Stimulated activated CD4-positive, alpha-beta T cell treated with anti-CD3 and anti-CD28 coated beads, Interleukin-1b, Interleukin-23, amount 100 ng/mL, for 1 hour (primary cell): ENCODE data around the gene SUSD6.
"Not testable (repeated sequence)": the region's sequence is repeated elsewhere in the genome, so short reads cannot be mapped to it uniquely, and the experiment has no call there.

ENCODE experiments used
- DNase-seq, 2 donors: peaks; one replicate each; pipeline ENCODE4 v3.0.0-alpha.2; 2020; ENCODE audit warnings: low read depth in 2 of 2

SUSD6 gene

DNA sequence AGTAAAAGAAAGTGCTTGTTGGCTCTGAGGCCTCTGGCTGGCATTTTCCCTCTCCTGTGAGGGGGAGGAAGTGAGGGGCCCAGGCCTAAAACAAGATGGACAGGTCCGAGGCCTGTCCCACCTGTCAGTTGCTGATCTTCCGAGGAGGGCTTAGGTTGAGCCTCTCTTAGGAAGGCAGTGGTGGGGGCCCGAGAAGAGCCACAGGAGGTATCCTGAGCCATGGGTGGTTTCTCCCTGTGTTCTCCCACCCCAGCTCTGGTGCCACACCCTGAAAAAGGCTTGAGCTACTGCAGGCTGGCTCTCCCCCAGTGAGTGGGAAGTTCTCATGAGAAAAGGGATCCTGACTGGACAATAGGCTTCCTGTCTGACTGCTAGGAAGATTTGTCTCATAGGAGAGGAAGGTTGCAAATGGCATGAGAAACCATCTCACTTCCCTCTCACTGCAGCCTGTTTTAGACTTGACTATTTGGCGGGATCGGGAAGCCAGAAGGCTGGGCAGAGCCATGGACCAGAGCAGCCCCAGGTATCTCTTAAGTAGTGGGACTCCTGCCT lies 83.4 kb downstream of the SUSD6 start:
- DNase-seq: no peak

DNA sequence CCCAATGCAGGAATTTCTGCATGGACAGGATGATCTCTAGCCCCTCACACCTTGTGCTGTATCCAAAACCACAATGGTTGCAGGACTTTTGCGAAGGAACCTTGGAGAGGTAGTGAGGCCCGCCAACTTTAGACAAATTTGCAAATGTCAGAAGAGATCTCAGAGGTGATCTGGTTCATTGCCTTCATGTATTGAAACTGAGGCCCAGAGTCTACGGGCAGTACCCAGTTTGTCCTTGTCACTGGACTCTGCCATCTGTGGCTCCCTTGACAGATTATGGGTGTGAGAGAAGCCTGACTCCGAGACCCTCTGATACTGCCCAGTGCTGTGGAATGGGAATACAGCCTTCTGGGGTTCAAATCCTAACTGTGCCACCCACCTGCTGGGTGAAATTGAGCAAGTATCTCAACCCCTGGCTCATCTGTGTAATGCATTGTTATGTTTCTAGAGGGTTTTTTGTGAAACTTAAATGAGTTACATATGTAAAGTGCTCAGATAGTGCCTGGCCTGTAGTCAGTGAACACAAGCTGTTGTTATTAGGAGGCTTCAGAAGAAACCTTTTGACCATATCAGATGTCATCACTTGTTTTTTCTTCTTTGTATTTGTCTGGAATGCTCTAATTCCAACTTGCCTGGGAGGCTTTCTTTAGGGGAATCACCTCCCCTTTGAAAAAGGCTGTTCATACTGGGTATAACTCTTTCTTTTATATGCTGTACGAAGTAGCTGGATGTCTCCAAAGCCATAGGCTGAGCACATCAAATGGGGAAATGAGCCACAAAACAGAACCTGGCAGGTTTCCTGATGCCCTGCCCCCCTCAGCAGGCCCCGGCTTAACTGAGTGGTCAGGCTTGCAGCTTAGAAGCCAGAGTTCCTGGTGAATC lies 84.2 kb downstream of the SUSD6 start:
- no peak for DNase-seq

DNA sequence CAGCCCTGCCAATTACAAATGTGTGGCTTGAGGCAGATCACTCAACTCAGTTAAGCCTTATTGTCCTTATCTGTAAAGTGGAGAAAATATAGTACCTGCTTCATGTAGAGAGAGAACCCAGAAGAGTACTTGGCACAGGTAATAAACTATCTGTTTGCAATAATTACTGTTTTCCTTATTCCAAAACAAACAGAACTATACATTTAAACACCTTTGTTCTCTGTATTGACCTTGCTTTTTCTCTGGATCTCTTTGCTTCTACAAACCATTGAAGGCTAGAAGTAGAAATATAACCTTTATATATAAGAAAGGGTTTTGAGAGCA lies 84.8 kb downstream of the SUSD6 start:
- DNase-seq: no peak

DNA sequence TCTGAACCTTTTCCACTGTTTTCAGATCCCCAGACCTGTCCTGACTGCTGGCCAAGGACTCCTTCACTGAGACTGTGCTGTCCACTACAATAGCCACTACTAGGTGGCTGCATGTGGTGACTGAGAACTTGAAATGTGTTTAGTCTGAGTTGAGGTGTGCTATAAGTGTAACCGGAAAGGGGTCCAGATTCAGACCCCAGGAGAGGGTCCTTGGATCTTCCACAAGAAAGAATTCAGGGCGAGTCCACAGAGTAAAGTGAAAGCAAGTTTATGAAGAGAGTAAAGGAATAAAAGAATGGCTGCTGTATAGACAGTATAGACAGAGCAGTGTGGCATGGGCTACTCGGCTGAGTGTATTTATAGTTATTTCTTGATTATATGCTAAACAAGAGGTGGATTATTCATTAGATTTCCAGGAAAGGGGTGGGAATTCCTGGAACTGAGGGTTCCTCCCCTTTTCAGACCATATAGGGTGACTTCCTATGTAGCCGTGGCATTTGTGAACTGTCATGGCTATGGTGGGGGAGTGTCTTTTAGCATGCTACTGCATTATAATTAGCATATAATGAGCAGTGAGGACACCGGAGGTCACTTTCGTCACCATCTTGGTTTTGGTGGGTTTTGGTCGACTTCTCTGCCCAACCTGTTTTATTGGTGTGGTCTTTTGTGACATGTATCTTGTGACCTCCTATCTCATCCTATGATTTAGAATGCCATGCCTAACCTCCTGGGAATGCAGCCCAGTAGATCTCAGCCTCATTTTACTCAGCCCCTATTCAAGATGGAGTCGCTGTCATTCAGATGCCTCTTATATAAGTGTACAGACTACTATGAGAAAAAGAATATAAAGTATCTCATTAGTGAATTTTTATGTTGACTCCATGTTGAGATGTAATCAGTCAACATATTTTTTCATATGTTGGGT lies 85.5 kb downstream of the SUSD6 start:
- DNase-seq: no peak

DNA sequence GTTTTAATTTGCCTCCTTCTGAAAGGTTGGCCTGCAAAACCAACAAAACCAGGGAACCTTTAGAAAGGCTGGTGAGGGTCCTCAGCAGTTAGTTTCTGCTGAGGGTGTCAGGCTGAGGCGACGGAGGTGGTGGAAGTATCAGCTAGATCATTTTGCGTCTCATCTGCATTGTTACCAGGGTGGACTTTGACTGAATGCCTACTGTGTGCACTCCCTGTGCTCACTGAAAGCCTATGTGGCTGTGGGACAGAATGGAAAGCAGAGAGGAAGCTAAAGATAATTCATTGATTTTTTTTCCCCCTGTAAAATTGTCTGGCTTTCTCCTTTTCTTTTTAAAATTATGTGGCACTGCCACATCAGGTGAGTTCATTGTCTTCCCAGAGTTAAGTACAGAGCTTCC lies 87.2 kb downstream of the SUSD6 start:
- no peak for DNase-seq

DNA sequence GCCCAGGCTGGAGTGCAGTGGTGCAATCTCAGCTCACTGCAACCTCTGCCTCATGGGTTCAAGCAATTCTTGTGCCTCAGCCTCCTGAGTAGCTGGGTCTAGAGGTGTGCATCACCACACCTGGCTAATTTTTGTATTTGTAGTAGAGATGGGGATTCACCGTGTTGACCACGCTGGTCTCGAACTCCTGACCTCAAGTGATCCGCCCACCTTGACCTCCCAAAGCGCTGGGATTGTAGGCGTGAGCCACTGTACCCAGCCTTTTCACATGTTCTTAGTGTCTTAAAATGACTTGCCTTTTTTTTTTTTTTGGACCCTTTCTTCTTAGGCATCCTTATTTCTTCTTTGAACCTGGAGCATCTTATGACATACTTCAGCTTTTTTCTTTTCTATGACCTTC lies 87.8 kb downstream of the SUSD6 start:
- not testable (repeated sequence) for DNase-seq

DNA sequence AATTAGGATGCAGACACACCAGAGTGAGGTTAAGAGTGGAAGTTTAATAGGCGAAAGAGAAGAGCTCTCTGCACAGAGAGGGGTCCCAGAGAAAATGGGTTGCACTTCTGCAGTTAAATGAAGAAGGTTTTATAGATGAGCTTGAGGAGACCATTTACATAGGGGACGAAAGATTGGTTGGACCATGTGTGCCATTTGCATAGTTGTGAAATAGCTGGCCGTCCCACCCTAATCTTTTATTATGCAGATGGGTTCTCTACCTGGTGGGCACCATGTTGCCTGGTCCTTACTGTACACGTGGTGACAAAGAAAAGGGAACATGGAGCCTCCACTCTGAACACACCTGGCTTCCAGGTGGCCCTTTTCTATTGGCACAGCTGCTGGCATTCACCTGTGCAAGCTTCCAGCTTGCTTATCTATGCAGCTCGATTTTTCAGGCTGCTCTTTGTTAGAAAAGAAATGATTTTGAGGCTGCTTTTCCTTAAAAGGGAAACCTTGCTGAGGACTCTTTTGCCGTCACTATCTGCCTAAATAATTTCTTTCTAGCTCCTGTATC lies 88.4 kb downstream of the SUSD6 start:
- no peak for DNase-seq

DNA sequence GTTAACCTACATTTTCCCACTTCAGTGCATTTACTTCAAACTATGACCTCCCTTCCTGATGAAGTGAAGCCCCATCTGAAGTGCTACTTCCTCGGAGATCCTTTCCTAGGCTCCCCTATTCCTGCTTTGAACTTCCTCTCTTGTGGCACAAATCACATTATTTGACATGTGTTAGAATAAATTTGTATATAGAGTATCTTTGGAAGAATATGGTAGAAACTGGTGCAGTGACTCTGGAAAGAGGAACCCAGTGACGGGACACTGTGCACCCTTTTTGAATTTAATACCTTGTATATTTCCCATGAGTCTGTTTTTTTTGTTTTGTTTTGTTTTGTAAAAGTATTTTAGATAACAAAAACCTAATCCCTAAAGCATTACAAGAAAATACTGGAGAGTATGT lies 89.2 kb downstream of the SUSD6 start:
- no peak for DNase-seq

DNA sequence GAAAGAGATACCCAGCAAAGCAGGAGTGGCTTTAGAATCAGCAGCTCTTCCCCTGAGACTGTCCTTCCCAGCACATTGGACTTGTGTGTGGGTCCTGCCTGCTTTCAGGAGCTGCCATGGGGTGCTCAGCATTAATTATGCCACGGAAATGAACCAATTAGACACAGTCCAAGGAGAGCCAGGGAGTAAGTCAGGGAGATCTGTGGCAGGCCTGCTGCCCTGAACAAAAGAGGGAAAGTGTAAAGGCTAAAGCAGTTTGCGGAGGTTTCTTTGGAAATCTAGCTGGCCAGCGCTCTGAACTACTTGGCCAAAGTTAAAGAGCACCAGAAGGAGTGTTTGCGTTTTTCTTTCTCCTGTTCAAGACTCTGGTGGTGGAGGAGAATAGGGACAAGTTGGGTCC lies 89.9 kb downstream of the SUSD6 start:
- no peak for DNase-seq

DNA sequence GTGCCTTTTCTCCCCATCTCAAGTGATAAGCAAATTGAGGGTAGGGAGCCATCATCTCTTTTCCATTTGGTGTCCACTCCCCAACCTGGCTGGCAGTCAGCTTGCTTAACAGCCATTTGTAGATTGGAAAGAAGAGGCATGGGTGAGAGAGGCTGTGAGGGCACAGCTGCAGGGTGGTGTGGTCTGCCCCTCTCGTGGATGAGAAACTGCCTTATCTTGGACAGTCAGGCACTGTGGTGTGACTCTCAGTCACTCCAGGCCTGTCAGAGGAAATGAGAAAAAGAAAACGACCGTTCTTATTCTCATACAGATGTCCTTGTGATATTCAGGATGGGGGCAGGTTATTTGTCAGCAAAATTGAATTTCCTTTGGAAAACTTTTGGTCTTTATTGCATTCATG lies 90.5 kb downstream of the SUSD6 start:
- no peak for DNase-seq

DNA sequence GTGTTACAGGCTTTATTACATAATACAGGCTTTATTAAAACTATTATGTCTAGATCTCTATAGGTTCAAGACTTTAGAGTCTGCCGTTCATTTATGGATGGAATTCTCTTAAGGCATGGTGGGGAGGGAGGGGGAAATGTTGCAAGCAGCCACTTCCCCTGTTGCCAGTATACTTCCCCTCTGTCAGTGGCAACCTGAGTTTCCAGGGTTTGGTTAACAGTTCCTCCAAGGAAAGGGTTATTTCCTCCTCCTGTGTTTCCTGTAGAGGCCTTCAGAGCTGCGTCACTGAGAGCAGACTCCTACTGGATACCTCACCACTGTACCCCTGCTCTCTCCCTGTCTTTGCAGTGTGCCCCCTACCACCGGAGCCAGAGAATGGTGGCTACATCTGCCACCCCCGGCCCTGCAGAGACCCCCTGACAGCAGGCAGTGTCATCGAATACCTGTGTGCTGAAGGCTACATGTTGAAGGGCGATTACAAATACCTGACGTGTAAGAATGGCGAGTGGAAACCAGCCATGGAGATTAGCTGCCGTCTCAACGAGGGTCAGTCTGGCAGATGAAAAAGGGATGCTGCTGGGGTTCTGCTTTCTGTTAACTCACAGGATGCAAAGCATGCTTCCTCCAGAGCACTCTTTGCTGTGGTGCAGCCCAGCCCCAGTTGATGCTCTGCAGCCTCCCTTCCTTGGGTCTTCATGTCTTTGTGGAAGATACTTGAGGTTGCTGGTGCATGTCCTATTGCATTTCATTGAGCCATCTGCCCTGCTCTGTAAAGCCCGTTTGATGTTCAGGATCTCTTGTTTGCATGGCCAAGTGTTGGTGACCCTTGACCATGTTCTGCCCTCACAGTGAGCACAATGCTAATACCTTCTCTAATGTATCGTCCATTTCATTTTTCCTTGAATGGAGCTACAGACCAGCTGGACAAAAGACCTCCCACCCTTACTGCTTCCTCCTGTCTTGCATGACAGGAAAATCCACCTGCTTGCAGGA lies 91.9 kb downstream of the SUSD6 start:
- DNase-seq: no peak

DNA sequence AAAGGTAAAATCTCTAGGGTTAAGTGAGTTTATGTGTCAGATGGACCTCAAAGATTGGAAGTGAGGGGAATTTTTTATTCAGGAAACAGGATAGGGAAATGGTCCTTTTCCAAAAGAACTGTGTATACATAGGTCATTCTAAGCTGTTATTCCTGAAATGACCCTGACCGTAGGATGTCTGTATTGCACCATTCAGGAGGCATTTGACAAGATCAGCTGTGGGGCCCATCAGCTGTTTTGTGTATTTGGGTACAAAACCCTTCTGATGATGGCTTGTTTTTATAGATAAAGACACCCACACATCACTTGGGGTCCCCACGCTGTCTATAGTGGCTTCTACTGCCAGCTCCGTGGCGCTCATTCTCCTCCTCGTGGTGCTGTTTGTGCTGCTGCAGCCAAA lies 92.9 kb downstream of the SUSD6 start:
- no peak for DNase-seq

DNA sequence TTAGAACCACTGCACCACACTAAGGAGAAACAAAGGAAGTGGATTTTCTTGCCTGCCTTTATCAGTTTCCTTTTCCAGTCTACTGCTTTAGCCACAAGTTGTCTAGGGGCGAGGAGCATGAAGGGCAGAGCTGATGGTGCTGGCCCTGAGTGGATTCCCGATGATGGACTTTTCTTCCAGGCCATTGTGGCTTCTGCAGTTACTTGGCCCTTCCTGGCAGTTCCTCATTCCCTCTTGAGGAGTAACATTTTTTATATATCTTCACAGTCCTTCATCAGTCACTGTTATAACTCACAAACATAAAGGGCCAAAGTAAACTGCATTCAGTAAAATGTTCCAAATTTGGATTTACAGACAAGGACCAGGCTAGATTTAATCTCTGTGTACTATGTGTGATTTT lies 94.3 kb downstream of the SUSD6 start:
- DNase-seq: no peak

DNA sequence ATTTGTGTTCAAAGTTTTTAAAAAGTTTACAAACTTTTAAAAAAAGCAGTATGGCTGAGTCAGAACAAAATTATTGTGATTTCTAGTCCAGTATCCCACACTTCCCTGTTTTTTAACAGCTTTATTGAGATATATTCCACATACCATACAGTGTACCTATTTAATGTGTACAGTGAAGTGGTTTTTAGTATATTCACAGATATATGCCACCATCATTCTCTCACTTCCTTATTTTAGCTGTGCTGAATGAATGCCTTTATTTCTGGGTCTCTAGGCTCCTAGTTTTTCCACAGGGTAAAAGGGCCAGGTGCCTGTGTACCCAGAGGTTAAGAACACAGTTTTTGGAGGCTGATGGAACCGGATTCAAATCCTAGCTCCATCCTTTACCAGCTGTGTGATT lies 96.7 kb downstream of the SUSD6 start:
- no peak for DNase-seq

DNA sequence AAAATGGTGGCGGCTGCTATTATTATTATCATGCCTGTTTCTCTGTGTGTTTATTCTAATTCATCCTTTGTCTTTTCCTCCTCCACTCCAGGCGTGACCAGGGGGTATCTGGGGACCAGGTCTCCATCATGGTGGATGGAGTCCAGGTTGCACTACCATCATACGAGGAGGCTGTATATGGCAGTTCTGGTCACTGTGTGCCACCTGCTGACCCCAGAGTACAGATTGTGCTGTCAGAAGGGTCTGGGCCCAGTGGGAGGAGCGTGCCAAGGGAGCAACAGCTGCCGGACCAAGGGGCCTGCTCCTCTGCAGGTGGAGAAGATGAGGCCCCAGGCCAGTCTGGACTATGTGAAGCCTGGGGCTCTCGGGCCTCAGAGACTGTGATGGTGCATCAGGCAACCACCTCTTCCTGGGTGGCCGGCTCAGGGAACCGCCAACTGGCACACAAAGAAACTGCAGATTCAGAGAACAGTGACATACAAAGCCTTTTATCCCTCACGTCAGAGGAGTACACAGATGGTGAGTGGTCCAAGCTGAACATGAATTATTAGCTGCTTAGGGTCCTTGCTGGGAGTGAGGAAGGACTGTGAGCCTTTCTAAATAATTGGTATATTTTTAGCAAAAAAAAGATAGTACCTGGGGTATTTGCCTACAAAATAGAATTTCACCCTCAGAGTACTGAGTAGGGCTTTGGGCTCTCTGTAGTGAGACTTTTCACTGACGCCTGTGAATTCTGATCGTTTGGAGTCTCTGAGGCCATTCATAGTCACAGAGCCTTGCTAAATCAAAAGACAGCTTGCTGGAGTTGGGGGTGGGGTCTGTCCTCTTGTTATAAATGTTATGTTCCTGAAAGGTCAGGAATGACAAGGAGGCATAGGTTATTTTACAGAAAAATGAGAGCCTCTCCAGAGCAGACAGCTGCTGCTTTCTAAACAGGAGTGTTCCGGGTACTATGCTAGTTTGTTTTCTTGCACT lies 97.5 kb downstream of the SUSD6 start:
- DNase-seq: no peak

DNA sequence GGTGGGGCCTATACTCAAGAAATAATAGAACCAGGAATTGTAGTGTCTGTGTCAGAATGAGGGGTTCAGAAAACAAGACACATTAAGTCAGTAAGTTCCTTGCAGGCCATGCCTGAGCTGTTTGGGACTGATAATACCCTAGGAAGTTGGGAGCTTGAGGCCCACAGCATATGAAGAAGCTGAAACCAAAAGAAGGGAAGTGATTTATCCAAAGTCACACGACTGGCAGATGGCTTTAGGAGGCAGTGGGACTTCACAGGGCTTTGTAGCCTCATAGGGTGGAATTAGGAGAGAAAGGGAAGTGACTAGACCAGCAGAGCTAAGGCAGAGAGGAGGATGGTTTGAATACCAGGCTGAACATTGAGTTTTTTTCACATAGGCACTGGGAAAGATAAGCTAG lies 99.0 kb downstream of the SUSD6 start:
- DNase-seq: no peak

DNA sequence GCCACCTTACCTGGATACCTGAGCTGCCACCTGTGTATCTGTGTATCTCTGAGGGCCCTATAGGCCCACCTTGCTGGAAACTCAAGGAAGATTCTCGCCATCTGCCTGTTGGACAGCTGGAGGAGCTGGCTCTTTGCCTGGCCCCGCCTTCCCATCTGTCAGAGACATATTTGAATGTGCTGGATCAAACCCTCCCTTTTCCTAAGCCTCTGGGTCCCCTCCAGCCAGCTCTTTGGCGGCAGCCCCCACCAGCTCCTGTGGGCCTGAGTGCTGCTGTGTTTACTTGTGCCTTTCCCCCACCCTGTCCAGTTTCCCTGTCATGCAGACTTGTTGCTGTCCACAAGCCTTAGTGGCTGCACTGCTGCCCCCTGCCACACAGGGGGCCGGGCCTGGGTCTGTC lies 99.7 kb downstream of the SUSD6 start:
- DNase-seq: no peak

DNA sequence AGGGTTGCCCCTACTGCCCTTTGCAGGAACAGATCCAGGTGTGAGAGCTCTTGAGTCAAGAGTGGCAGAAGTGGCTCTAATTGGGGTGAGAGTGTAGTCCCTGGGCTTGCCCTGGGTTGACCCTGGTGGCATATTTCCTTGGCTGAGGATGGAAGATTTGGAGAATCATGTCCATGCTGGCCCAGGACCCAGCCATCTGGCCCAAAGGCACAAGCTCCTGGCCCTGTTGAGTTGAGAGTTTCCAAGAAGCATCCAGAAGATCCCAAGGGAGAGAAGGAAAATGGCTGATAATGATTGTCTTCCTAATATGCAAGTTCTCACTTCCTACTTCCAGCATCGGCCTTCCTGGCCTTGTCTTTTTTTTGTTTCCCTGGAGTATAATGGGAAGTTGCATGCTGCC lies 100.1 kb downstream of the SUSD6 start:
- DNase-seq: no peak

DNA sequence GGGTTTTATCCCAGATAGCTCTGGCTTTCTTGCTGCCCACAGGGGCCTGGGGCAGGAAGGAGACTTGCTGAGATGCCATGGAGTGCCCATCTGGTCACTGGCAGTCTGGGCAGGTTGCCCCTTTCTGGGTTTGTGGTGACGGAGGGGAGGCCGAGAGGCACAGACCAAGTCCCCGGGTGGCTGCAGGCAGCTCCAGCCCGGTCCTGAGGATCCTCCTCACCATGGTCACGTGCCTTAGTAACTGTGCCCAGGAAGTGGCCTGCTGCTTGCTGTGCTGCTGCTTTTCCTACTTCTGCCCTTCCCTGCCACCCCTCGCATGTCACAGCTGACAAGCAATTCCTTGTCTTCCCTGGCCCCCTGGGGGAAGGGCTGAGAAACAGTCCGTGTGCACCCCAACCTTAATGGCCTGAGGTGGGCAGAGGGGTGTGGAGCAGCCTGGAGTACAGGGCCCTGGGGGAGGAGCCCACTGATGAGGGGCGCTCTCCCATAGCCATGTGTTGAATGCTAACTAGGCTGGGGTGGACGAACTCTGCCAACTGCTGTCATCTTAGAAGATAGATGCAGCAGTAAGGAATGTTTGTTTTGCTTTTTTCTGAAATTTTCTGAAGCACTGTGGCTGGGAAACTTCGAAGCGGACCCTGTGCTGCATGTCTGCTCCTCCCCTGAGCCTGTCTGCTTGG lies 100.6 kb downstream of the SUSD6 start:
- DNase-seq: no peak
